GM13976 (cell line): ENCODE measurements around the gene TENM4.

Experiments used
- DNase-seq: peaks from one replicate; pipeline ENCODE4 v3.0.0; 2012; ENCODE audit warnings: low spot score
- CTCF ChIP-seq: IDR thresholded peaks from 2 replicates; pipeline ENCODE4 v1.5.1; 2012; ENCODE audit warnings: borderline replicate concordance, mild to moderate bottlenecking; ENCODE audit not compliant: insufficient read depth; ENCODE audit errors: extremely low read depth, missing control alignments, control extremely low read depth
- in situ Hi-C: fragments of 300-500 bp; cut with MboI; formaldehyde crosslinking; loops from one replicate; pipeline ENCODE4 v1.12.0; 2022; ENCODE audit warnings: low sequenced_read_pairs, mixed read lengths, inconsistent platforms; ENCODE audit not compliant: unreplicated experiment

The TENM4 gene

GRCh38 chr11:79026803-79027445 is 413.9 kb downstream of the TENM4 start:
- no peak for TF ChIP-seq CTCF
- no peak for DNase-seq
- in situ Hi-C loops = no loop called here

- TF ChIP-seq CTCF = no peak
- no peak for DNase-seq
- in situ Hi-C loops = no loop called here
These were observed 415.2 kb downstream of the TENM4 start for GRCh38 chr11:79025622-79026021.

- in situ Hi-C loops = no loop called here
These were observed 415.7 kb downstream of the TENM4 start for GRCh38 chr11:79025097-79025496.

GRCh38 chr11:79022265-79022664 is 418.6 kb downstream of the TENM4 start:
- no peak for TF ChIP-seq CTCF
- DNase-seq = no peak
- in situ Hi-C loops = no loop called here

More at GRCh38 chr11:79025097-79025496, 415.7 kb downstream of the TENM4 start:
- TF ChIP-seq CTCF = no peak
- DNase-seq = no peak

GRCh38 chr11:79021601-79022000 is 419.2 kb downstream of the TENM4 start:
- in situ Hi-C loops = no loop called here
- no peak for DNase-seq
- no peak for TF ChIP-seq CTCF

- no peak for TF ChIP-seq CTCF
- no peak for DNase-seq
- in situ Hi-C loops = no loop called here
These were observed 420.9 kb downstream of the TENM4 start for GRCh38 chr11:79019975-79020374.

- in situ Hi-C loops = no loop called here
- DNase-seq = no peak
- TF ChIP-seq CTCF = no peak
These were observed 421.6 kb downstream of the TENM4 start for GRCh38 chr11:79019277-79019676.
